Measurements from ENCODE around the gene CDCA5. TPM values are rescaled to one million over a fixed set of nuclear protein-coding genes. Genes with fewer than 3 reads are reported as not detected.

CDCA5 gene
- polyA plus RNA-seq, 3 donors: 0.20 to 0.28 TPM; not detected in 1

GRCh38 chr11:65100674-65101350 is 17.0 kb upstream of the CDCA5 start:
- intact Hi-C loops (cut with micrococcal nuclease): no loop called here
- Mint-ChIP-seq H3K9me3 (peaks cover 0 to under 1% (median 0%) of the 10 kb centered on the region in 7 donors), H3K27me3 (ENCODE audit: low read depth in 3 of 3) (no peaks in the 10 kb centered on the region), H3K4me3 (no peak overlapping the region), H3K36me3 (peaks cover 24 to 37% of the 10 kb centered on the region in 2 donors), H3K27ac (no peak overlapping the region), H3K4me1 (peaks cover 12% of the 10 kb centered on the region)
- Histone ChIP-seq H4K20me1 (ENCODE audit: insufficient read depth, low read length) (peaks cover 4% of the 10 kb centered on the region), H3K4me3 (replicated peaks in 1 of 3; ENCODE audit: low read depth in 2 of 3, low read length in 3 of 3) (no peak overlapping the region), H3K27me3 (ENCODE audit: control insufficient read depth in 2 of 2, insufficient read depth in 2 of 2, low read length in 2 of 2) (no peaks in the 10 kb centered on the region), H2AFZ (ENCODE audit: insufficient read depth, low read depth, low read length, poor library complexity, severe bottlenecking) (no peak overlapping the region), H3K4me1 (ENCODE audit: control insufficient read depth in 1 of 2, insufficient read depth in 2 of 2, low read length in 2 of 2) (peaks cover 6 to 16% of the 10 kb centered on the region in 2 donors), H3K27ac (ENCODE audit: low read depth in 1 of 2, low read length in 2 of 2) (no peak overlapping the region), H3K79me2 (ENCODE audit: insufficient read depth, low read length) (peaks cover 40% of the 10 kb centered on the region), H3K9ac (ENCODE audit: insufficient read depth, low read length, poor library complexity, severe bottlenecking) (no peak overlapping the region), H3K9me3 (replicated peaks in 1 of 2; ENCODE audit: control insufficient read depth in 1 of 2, insufficient read depth in 1 of 2, low read length in 2 of 2) (no peaks in the 10 kb centered on the region), H3K4me2 (replicated peaks; ENCODE audit: extremely low read depth, low read length, poor library complexity, severe bottlenecking) (no peak overlapping the region), H3K36me3 (replicated peaks in 1 of 2; ENCODE audit: control insufficient read depth in 1 of 2, insufficient read depth in 2 of 2, low read length in 2 of 2) (peaks cover 12 to 55% of the 10 kb centered on the region in 2 donors)
- WGBS (ENCODE audit: insufficient coverage): 100% methylated on average over 2 of the region's 6 CpGs
- DNase-seq: no peak
- TF ChIP-seq, protein P1, sequence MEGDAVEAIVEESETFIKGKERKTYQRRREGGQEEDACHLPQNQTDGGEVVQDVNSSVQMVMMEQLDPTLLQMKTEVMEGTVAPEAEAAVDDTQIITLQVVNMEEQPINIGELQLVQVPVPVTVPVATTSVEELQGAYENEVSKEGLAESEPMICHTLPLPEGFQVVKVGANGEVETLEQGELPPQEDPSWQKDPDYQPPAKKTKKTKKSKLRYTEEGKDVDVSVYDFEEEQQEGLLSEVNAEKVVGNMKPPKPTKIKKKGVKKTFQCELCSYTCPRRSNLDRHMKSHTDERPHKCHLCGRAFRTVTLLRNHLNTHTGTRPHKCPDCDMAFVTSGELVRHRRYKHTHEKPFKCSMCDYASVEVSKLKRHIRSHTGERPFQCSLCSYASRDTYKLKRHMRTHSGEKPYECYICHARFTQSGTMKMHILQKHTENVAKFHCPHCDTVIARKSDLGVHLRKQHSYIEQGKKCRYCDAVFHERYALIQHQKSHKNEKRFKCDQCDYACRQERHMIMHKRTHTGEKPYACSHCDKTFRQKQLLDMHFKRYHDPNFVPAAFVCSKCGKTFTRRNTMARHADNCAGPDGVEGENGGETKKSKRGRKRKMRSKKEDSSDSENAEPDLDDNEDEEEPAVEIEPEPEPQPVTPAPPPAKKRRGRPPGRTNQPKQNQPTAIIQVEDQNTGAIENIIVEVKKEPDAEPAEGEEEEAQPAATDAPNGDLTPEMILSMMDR (IDR thresholded peaks at IDR 0.05): peak; percentile 20

- no peak for DNase-seq
- H4K20me1 ChIP-seq (ENCODE audit: insufficient read depth, low read length): peaks cover 4% of the 10 kb centered on the region
- H3K4me3 Mint-ChIP-seq: peak overlapping the region; percentile 15 to 94
- H3K4me2 ChIP-seq (replicated peaks; ENCODE audit: extremely low read depth, low read length, poor library complexity, severe bottlenecking): peak overlapping the region; percentile 82
- peak overlapping the region; percentile 95 for H2AFZ ChIP-seq (ENCODE audit: insufficient read depth, low read depth, low read length, poor library complexity, severe bottlenecking)
- peaks cover 6 to 17% of the 10 kb centered on the region in 2 donors for H3K36me3 ChIP-seq (replicated peaks in 1 of 2; ENCODE audit: control insufficient read depth in 1 of 2, insufficient read depth in 2 of 2, low read length in 2 of 2)
- H3K27ac ChIP-seq (ENCODE audit: low read depth in 1 of 2, low read length in 2 of 2): peak overlapping the region; percentile 30 to 88
- peak overlapping the region in 6 of 7 donors; percentile 46 to 98 (median 88) for H3K27ac Mint-ChIP-seq
- H3K27me3 Mint-ChIP-seq (ENCODE audit: low read depth in 3 of 3): peaks cover 0 to 3% (median 0%) of the 10 kb centered on the region in 3 donors
- WGBS (ENCODE audit: insufficient coverage): 67% methylated on average over 7 of the region's 8 CpGs
- no peak overlapping the region for H3K9ac ChIP-seq (ENCODE audit: insufficient read depth, low read length, poor library complexity, severe bottlenecking)
- H3K27me3 ChIP-seq (ENCODE audit: control insufficient read depth in 2 of 2, insufficient read depth in 2 of 2, low read length in 2 of 2): no peaks in the 10 kb centered on the region
- H3K4me3 ChIP-seq (replicated peaks in 1 of 3; ENCODE audit: low read depth in 2 of 3, low read length in 3 of 3): peak overlapping the region in 1 of 3 experiments; percentile 95
- peaks cover 36% of the 10 kb centered on the region for H3K79me2 ChIP-seq (ENCODE audit: insufficient read depth, low read length)
- intact Hi-C loops (cut with micrococcal nuclease): loop anchor here in 1 of 2 donors (1.0 kb wide), 1 partner anchor 13 kb away; the partner anchor contains the start of genes CDCA5 and ZFPL1
- H3K4me1 ChIP-seq (ENCODE audit: control insufficient read depth in 1 of 2, insufficient read depth in 2 of 2, low read length in 2 of 2): peaks cover 9 to 19% of the 10 kb centered on the region in 2 donors
- TF ChIP-seq, protein P1 (IDR thresholded peaks at IDR 0.05): no peak
- H3K36me3 Mint-ChIP-seq: peaks cover 10 to 14% of the 10 kb centered on the region in 2 donors
- no peaks in the 10 kb centered on the region for H3K9me3 ChIP-seq (replicated peaks in 1 of 2; ENCODE audit: control insufficient read depth in 1 of 2, insufficient read depth in 1 of 2, low read length in 2 of 2)
- peaks cover 15% of the 10 kb centered on the region for H3K4me1 Mint-ChIP-seq
- H3K9me3 Mint-ChIP-seq: peaks cover 0 to 2% (median 0%) of the 10 kb centered on the region in 7 donors
Measured at GRCh38 chr11:65096926-65097325, 13.1 kb upstream of the CDCA5 start.

All from CD14-positive monocyte (primary cell).